Tibial nerve (tissue), 4 donors: Measurements from ENCODE around the gene PADI4. TPM values are rescaled to one million over a fixed set of nuclear protein-coding genes. Genes with fewer than 3 reads are reported as not detected.

Source experiments
- DNase-seq, 2 donors: peaks; one replicate each; pipeline ENCODE4 v3.0.0-alpha.2; 2019; ENCODE audit warnings: low spot score in 2 of 2
- H3K27ac ChIP-seq, 4 donors: fragments of 200-600 bp; sonication (generic) in 3 of 4; one replicate each; pipeline ENCODE4 v1.5.1; 2017 to 2019; ENCODE audit warnings: mild to moderate bottlenecking in 1 of 4
- H3K27me3 ChIP-seq, 2 donors: fragments of 200-600 bp; sonication (generic) in 1 of 2; one replicate each; pipeline versions ENCODE4 v1.5.1 to v1.6.0; 2017 to 2019
- H3K36me3 ChIP-seq, 3 donors: fragments of 200-600 bp; sonication (generic); one replicate each; pipeline ENCODE4 v1.5.1; 2018 to 2019
- H3K4me1 ChIP-seq, 4 donors: fragments of 200-600 bp; sonication (generic) in 3 of 4; one replicate each; pipeline ENCODE4 v1.5.1; 2017 to 2019
- H3K4me3 ChIP-seq, 4 donors: fragments of 200-600 bp; sonication (generic) in 3 of 4; one replicate each; pipeline ENCODE4 v1.5.1; 2017 to 2019; ENCODE audit warnings: mild to moderate bottlenecking in 1 of 4, moderate library complexity in 1 of 4
- H3K9me3 ChIP-seq, 4 donors: fragments of 200-600 bp; sonication (generic) in 3 of 4; one replicate each; pipeline ENCODE4 v1.5.1; 2017 to 2019
- CTCF ChIP-seq, 5 experiments: fragments of 200-600 bp in 3 of 5; fragments of 450-650 bp in 2 of 5; sonication (generic) in 3 of 5; IDR thresholded peaks; one replicate each; pipeline ENCODE4 v1.5.1; 2016 to 2019; ENCODE audit warnings: antibody characterized with exemption in 5 of 5, mild to moderate bottlenecking in 3 of 5, moderate library complexity in 2 of 5
- EP300 ChIP-seq, 2 donors: sonication (generic); formaldehyde crosslinking; IDR thresholded peaks; one replicate each; pipeline ENCODE4 v1.6.1; 2017; ENCODE audit warnings: antibody characterized with exemption in 2 of 2, mild to moderate bottlenecking in 1 of 2
- POLR2A ChIP-seq, 2 donors: fragments of 450-650 bp; IDR thresholded peaks; one replicate each; pipeline ENCODE4 v1.6.1; 2017; ENCODE audit warnings: antibody characterized with exemption in 2 of 2, mild to moderate bottlenecking in 2 of 2, moderate library complexity in 2 of 2
- WGBS, 2 donors: methylation state at CpG; one replicate each; pipeline ENCODE4 v1.1.5; 2018; 5-methylcytosine and 5-hydroxymethylcytosine counted together
- total RNA-seq, 4 donors: library from RNA; depleted of rRNA; stranded (reverse); fragments of >200 nt; gene quantifications; one replicate each; pipeline ENCODE4 v1.1.0, GENCODE V29; 2016

Gene PADI4
- total RNA-seq, 4 donors from 2014 or later, result not detected

- 71 to 78% methylated on average over 5 to 7 of the region's 7 CpGs for WGBS, 2 donors
- Histone ChIP-seq H3K4me3 (no peak within 1 kb of the TSS), H3K9me3 (no peaks in the 10 kb centered on the region), H3K36me3 (no peaks in the 10 kb centered on the region), H3K4me1 (no peaks in the 10 kb centered on the region), H3K27me3 (peaks cover 0 to 9% of the 10 kb centered on the region in 2 donors), H3K27ac (no peak within 1 kb of the TSS)
- DNase-seq, result no peak
- TF ChIP-seq CTCF (IDR thresholded peaks at IDR 0.05), result no peak
- no peak for TF ChIP-seq EP300 (IDR thresholded peaks at IDR 0.05)
- no peak for TF ChIP-seq POLR2A (IDR thresholded peaks at IDR 0.05)
Measured at GRCh38 chr1:17371896-17372295, 63.9 kb downstream of the PADI4 start, which contains the start of gene PADI6. Gene PADI6 (plus strand): TSS chr1:17372196. CDS start chr1:17372246, 50 bp downstream.

GRCh38 chr1:17372955-17373354 lies 65.0 kb downstream of the PADI4 start:
- H3K27me3 ChIP-seq, result peaks cover 0 to 12% of the 10 kb centered on the region in 2 donors
- WGBS, 2 donors, result 77 to 79% methylated on average over 18 of the region's 18 CpGs

GRCh38 chr1:17375651-17376050 lies 67.7 kb downstream of the PADI4 start:
- peaks cover 0 to 22% of the 10 kb centered on the region in 2 donors for H3K27me3 ChIP-seq
- no peaks in the 10 kb centered on the region for H3K4me1 ChIP-seq
- TF ChIP-seq POLR2A (IDR thresholded peaks at IDR 0.05), result no peak
- no peak for TF ChIP-seq CTCF (IDR thresholded peaks at IDR 0.05)
- TF ChIP-seq EP300 (IDR thresholded peaks at IDR 0.05), result no peak
- DNase-seq, result no peak
- 92 to 93% methylated on average over 10 of the region's 10 CpGs for WGBS, 2 donors
- no peaks in the 10 kb centered on the region for H3K36me3 ChIP-seq
- H3K4me3 ChIP-seq, result no peak overlapping the region
- H3K27ac ChIP-seq, result no peak overlapping the region
- H3K9me3 ChIP-seq, result no peaks in the 10 kb centered on the region

More at GRCh38 chr1:17372955-17373354, 65.0 kb downstream of the PADI4 start:
- H3K27ac ChIP-seq, result no peak overlapping the region
- no peak for TF ChIP-seq EP300 (IDR thresholded peaks at IDR 0.05)
- no peak for TF ChIP-seq POLR2A (IDR thresholded peaks at IDR 0.05)
- no peak for TF ChIP-seq CTCF (IDR thresholded peaks at IDR 0.05)
- H3K36me3 ChIP-seq, result no peaks in the 10 kb centered on the region
- DNase-seq, result no peak
- H3K4me1 ChIP-seq, result no peaks in the 10 kb centered on the region
- H3K9me3 ChIP-seq, result no peaks in the 10 kb centered on the region
- H3K4me3 ChIP-seq, result no peak overlapping the region

- WGBS, 2 donors, result 28 to 40% methylated on average over 16 of the region's 16 CpGs
- TF ChIP-seq CTCF (IDR thresholded peaks at IDR 0.05) (no peak), POLR2A (IDR thresholded peaks at IDR 0.05) (no peak), EP300 (IDR thresholded peaks at IDR 0.05) (no peak)
- no peak for DNase-seq
- no peaks in the 10 kb centered on the region for H3K9me3 ChIP-seq
- H3K27ac ChIP-seq, result no peak overlapping the region
- no peaks in the 10 kb centered on the region for H3K36me3 ChIP-seq
- no peaks in the 10 kb centered on the region for H3K4me1 ChIP-seq
- no peak overlapping the region for H3K4me3 ChIP-seq
- H3K27me3 ChIP-seq, result peaks cover 0 to 22% of the 10 kb centered on the region in 2 donors
Measured at GRCh38 chr1:17377325-17377953, 69.4 kb downstream of the PADI4 start.

GRCh38 chr1:17381161-17381560 lies 73.2 kb downstream of the PADI4 start:
- Histone ChIP-seq H3K9me3 (no peaks in the 10 kb centered on the region), H3K27ac (no peak overlapping the region), H3K4me3 (no peak overlapping the region), H3K27me3 (peaks cover 0 to 29% of the 10 kb centered on the region in 2 donors), H3K4me1 (no peaks in the 10 kb centered on the region), H3K36me3 (no peaks in the 10 kb centered on the region)
- DNase-seq, result no peak
- 87 to 93% methylated on average over 2 of the region's 2 CpGs for WGBS, 2 donors
- TF ChIP-seq POLR2A (IDR thresholded peaks at IDR 0.05), result no peak
- TF ChIP-seq EP300 (IDR thresholded peaks at IDR 0.05), result no peak
- TF ChIP-seq CTCF (IDR thresholded peaks at IDR 0.05), result no peak
